GM19023 (cell line): ENCODE data around the gene ASXL3.
A peak's percentile ranks its signal among the peaks of the same experiment; 100 is the strongest.

Experiments used
- ATAC-seq: cut with Tn5 transposase; IDR thresholded peaks from one replicate; pipeline ENCODE4 v1.9.1; 2021; ENCODE audit warnings: mild to moderate bottlenecking, moderate library complexity; ENCODE audit not compliant: unreplicated experiment

The ASXL3 gene

DNA sequence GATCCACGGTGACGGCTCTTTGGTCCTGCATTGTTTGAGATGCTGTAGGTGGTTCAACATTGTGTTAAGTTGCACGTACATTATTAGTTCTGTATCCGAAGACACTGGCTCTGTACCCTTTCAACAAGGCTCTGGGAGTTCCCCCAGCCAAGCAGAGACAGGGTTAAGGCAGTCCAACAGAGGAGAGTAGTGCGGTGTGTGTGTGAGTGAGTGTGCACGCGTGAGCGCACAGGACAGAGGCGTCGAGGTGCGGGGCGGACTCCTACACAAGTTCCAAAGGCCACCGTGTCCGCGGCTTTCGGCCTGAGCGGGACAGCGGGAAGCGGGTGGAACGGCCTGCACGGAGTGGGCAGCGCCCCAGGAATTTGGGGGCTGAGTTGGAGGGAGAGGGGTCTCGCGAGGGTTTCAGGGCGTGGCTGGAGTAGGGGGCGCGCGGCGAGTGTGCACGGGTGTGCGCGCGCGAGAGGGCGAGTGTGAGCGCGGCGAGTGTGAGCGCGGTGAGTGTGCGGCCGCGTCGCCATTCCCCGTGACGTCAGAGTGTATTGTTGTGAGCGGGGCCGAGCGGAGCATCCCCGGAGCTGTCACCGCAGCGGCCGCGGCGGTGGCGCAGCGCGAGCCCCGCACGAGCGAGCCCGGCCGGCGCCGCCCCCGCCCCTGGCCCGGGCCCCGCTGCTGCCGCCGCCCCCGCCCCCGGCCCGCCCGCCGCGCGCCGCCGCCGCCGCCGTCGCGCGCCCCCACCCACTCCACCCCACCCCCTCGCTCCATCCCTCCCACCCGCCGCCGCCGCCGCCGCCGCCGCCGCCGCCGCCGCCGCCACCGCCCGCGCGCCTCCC, at the start of gene ASXL3:
Gene ASXL3, plus strand, starts transcription at position 535 of the 833 bp plus-strand sequence. CDS start 413 bp downstream, outside the sequence.
- peak; percentile 56 for ATAC-seq

DNA sequence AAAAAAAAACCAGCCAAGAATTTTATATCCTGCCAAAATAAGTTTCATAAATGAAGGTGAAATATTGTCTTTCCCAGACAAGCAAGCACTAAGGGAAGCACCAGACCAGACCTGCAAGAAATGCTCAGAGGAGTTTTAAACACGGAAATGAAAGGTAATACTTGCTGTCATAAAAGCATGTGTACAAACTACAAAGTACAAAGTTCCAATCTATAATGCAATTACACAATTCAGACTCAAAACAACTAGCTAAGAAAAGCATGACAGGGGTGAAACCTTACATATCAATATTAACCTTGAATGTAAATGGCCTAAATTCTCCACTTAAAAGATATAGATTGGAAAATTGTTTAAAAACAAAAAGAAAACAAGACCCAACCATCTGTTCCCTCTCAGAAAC, 45.0 kb upstream of the ASXL3 start:
- ATAC-seq, result no peak

DNA sequence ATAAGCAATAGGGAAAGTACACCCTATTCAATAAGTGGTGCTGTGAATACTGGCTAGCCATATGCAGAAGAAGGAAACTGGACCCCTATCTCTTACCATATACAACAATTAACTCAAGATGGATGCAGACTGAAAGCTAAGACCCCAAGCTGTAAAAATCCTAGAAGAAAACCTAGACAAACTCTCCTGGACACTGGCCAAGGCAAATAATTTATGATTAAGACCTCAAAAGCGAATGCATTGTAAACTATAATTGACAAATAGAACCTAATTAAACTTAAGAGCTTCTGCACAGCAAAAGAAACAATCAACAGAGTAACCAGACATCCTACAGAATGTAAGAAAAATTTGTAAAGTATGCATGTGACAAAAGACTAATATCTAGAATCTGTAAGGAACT, 41.1 kb upstream of the ASXL3 start:
- ATAC-seq, result no peak

DNA sequence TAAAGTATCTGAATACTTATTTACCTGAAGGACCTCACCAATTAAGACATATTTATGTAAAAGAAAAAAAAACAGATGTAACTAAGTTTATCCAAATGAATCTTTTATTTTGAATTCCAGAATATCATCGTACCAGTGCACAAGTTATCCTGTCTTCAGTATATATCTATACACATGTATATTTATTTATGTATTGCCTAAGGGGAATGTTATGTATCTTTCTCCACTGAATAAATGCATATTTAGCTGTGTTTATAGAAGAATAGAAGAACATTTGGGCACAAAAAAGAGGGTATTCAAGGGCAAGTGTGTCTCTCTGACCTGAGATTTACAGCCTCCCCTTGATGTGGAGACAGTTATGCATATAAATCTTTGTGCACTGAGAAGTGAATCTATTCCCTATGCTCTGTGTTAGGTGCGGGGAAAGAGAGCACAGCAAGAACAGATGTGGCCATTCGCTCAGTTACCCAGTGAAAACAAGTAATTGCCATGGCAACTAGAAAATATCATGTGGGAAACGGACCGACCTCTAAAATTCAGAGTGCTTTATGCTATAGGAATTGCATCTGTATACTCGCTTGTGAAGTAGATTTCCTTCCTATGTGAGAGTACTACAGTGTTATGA, 39.5 kb upstream of the ASXL3 start:
- no peak for ATAC-seq

DNA sequence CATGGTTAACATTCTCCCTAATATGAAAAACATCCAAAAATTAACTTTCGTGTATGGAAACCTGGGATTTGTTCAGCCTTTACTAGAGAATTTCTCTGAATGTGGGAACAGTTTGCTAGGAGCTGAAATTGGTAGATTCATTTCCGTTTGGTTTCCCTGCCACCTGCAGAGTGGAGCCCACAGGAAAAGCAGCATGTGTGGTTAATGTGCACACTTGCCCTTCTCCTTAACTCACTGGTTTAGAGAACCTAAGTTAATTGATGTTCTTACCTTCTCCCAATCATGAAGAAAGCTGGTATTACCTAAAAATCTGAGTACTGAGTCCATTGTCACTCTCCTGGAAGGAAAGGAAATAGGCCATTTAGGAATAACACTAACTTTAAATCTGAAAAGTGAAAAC, 37.6 kb upstream of the ASXL3 start:
- ATAC-seq, result no peak

DNA sequence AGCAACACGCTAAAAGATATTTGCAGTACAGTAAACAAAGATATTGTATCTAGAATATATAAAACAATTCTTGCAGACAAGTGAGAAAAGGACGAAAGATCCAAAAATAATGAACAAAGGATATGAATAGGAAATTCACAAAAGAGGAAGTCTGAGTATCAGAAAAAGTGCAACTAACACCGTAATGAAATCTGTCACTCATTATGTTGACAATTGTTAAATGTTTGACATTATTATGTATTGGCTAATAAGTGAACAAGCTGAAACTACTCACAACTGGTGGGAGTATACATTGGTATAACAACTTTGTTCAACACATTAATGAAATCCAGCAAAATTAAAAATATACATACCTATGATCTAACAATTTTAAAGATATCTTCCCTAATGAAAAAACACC, 36.7 kb upstream of the ASXL3 start:
- ATAC-seq, result no peak

DNA sequence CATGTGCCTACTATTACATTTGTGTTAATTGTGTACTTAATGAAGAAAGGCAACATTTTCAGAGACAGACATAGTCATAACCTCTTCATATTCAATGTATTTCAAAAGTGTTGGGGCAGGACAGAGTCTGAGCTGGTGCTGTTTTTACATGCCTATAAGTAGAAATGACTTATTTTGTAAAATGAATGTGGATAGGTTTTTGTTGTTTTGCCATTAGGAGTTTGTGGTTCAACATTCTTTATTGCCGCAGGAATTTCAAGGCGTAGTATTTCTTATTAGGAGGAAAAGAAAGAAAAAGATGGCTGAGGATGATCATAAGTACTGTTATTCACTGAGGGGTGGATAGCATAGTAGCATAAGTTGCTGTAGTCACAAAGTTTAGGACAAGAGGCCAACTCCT, 21.2 kb upstream of the ASXL3 start:
- ATAC-seq, result no peak

DNA sequence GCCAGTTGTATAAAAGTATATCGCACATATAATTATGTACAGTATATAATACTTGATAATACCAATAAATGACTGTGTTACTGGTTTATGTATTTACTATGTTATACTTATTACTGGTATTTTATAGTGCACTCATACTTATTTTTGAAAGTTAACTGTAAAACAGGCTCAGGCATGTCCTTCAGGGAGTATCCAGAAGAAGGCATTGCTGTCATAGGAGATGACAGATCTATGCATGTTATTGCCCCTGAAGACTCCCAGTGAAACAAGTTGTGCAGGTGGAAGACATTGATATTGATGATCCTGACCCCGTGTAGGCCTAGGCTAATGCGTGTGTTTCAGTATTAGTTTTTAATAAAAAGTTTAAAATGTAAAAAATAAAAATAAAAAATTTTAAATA, 20.3 kb upstream of the ASXL3 start:
- ATAC-seq, result no peak

DNA sequence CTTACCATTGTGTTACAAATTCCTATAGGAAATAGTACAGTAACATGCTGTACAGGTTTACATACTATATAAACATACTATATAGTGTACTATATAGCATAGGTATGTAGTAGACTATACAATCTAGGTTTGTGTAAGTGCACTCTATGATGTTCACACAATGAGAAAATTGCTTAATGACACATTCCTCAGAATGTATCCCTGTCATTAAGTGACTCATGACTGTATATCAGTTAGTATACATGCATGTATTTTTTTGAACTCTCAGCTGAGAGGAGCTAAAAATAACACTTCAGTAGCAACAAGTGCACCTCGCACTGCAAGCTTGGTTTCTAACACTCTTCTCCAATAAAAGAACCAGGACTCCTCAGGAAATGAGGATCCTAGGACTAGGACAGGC, 19.5 kb upstream of the ASXL3 start:
- no peak for ATAC-seq

DNA sequence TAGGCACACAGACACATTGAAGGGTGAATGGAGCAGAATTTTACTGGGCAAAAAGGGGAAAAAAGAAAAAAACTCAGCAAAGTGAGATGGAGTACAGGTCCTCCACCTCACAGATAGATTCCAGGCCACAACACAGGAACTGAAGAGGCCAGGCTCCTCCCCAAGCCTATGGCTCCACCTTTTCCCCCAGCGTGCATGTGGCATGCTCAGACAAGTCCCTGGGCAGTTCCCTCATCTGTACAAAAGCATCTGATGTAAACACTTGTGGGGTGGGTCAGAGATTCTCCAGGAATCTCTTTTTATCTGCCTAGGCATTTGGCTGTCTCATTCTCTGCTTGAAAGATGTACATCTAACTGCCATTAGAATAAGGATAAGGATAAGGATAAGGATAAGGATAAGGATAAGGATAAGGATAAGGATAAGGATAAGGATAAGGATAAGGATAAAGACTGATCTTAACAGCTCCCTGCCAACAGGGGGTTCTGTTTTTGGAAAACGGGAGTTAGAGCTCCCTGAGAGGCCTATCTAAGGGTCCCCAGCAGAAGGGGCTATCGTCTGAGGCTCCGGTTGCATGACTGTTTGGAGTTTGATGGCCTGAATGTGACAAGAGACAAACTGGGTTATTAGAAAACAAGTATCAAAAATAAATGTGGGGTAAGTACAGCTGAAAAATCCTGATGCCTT, 17.2 kb upstream of the ASXL3 start:
- peak; percentile 93 for ATAC-seq

DNA sequence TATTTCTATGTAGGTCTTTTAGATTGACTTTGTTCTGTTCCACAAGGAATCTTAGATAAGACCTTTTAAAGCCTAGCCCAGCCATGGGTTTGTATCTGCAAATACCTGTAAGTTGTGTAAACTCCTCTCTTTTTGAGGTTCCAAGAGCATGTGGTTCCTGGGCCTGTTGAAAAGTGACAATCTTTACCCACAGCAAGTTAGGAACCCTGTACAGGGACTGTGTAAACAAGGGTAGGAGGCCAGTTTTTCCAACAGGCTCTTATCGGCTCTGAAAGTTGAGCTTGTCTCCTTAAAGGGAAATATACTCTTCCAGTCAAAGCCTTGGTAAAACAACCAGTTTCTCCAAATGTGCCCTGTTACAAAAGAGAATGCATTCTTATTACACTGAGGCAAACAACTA, 15.3 kb upstream of the ASXL3 start:
- no peak for ATAC-seq

DNA sequence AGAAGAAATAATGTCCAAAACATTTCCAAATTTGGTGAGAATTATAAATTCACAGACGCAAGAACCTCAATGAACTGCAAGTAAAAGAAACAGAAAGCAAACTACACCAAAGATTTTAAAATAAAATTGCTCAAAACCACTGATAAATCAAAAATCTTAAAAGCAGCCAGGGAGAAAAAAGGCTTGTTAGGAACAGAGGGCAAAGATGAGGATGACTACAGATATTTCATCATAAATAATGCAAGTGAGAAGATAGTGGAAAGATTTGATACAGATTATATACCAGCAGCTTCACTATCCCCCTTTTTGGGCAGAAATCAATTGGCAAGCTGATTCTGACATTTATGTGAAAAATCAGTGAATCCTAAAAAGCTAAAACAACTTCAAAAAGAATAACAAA, 10.3 kb upstream of the ASXL3 start:
- no peak for ATAC-seq

DNA sequence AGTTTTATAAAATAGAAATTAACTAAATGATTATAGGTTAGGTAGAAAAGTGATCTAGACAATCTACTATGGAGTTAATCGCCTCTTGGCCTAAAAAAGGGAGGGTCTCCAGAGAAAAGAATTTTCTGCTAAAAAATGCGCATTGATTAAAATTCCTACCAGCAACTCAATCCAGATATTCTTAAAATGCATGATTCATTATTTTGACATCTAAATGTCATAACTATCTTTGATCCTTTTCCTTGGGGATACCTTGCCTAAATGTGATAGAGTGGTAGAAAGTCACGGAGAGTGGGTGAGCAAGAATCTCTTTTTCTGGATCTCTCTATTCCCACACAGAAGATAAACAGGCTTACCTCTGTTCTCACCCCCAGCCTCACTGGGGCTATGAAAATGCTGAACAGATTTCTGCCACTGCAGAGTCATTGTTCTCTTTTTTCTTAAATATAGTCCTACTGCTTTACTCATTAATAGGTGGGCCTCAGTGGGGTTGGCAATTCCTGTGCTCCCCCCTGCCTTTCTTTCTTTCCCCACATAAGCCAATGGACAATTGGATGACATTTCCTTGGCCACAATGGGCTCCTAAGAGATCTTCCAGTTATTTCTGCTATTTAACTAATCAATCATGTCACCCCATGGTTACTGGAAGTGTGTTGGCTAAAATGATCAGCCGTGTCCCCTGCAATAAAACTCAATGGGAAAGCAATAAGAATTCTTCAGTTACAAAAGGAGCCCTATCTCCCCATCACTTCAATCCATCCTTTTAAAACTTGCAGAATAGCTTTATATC, 5.8 kb upstream of the ASXL3 start:
- no peak for ATAC-seq

DNA sequence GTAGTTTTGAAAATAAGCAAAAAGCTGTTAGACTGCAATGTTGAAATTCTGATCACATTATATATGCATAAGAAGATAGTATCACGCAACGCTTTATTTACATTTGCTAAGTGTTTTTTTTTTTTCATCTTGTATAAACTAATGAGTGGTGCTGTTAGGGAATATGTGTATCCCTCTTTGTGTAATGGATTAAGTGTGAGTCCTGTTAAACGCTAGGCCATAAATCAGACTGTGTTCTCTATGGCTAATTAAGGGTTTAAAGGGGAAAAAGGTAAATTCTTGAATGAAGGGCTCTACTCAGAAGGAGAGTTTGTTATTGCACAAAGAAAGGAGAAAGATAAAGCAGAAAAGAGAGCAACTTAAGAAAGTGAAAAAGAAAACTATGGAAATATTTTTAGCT, 4.8 kb upstream of the ASXL3 start:
- ATAC-seq, result no peak

DNA sequence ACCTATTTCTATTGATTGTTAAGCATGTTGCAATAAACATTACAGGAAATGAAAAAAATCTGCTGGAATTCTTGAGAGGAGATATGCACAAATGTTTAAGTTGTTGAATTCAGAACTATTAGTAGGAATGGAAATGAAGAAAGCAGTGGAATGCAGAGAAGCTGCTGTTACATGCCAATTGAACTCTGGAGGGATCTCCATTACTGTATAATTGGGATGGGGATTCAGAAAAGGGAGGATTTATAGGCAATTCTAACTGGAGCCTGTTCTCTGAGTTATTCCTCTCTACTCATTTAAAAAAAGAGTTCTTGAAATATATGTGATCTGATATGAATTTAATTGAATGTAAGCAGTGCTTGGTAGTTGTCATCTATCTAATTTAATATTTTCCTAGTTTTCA, 2.6 kb upstream of the ASXL3 start:
- ATAC-seq, result no peak

DNA sequence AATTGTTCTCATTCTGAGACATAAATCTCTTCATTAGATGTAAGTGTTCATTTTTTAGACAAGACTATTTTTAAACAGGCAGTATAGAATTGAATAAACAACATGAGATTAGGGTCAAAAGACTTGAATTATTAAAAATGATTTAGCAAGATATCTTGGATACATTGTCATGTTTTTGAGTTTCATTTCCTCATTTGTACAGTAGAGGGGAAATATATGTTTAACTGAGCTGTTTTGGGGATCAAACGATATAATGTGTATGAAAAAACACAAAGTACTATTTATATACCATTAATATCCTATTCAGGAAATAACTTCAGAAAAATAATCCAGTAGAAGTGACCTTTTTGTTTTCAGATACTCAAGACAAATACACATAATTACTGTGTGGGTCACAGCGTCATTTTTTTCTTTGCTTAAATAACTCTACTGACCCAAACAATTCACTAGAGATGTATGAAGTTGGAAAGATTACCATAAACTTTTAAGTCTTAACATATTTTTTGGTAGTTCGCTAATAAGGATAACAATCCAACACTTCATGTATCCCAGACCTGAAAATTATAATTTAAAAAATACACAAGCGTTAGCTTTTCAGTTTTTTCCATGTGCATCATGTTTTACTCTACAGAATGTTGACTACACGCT, 896 bp upstream of the ASXL3 start:
- ATAC-seq, result no peak

DNA sequence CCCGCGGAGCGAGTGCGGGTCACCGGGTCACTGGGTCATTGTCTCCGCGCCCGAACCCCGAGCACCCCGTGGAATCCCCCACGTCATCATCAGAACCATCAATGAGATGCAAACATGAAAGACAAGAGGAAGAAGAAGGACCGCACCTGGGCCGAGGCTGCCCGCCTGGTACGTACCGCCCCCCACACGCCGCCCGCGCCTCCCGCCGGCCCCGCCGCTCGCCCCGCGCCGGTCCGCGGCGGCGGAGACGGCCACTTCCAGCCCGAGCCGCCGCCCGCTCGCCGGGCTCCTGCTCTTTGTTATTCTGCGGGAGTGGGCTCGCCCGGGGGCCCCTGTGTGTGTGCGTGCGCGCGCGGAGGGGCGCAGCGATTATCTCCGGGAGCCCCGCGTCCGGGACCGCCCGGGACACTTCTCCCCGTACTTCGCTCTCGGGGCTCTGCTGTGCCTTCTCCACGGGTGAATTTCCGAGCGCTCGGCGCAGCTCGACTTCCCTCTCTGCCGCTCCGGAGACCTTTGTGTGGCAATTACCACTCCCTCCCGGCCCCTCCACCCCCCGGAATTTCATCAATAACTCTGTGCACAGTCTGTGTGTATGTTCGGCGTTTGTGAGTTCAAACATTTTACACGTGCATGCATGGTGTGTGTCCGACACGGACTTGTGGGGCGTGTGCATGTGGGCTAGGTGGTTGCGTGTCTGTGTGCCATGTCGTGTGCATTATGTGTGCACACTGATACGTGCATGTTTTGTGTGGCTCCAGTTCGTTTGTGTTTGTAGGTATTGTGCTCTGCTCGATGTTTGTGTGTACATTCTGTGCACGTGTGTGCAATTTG, 714 bp downstream of the ASXL3 start:
- ATAC-seq, result peak; percentile 23

DNA sequence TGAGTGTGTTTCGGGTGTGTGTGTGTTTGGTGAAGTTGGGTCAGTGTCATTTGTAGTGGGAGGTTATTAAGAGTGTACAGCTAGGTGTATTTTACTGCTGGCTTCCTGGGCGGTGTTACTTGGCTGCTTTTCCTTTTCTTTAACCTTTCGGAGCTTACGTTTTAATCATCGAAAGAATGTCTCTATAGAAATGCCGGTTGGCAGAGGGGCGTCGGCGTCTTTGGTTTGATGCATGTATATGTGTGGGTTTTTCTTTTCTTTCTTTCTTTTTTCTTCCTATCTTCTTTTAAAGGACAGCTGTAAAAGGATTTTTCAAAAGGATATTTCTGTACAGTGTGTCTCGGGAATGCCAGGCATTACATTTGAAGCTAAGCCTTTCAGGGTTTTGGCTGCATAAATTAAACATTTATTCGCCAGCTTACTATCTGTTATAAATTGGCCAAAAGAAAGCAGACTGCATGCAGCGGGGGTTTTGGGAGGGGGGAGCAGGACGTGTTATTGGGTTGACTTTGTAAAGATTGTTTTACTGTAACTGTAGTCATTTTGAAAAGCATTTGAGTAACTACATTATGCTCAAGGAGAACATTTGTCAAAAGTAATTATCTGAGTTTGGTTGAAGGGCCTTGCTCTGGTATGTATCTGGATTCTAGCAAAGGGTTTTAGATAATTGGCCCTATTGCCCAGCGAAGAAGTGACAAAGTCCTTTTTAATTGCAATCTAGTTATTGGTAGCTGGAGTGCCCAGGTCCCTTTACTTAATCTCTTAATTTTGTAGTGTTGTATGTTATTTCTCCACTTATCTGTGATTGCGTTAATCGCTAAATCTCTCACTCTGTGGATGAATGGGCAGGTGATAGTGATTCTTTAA, 1.6 kb downstream of the ASXL3 start:
- ATAC-seq, result no peak

DNA sequence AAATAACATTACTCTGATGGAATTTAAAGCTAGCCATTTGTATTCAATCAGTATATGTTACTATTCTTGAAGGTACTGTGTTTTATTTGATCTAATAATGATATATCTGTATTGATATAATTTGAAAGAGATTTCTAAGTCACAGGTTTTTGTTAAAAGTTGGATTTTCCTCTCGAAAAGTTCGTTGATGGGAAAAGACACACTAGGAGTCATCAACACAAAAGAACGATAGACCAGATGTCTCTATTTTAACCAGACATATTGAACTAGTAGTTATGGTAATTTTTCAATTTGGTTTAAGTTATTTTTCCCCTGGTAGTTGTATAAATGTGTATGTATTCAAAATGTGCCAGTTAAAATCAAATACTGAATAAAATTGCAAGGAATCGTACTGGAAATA, 2.5 kb downstream of the ASXL3 start:
- ATAC-seq, result no peak
